Measurements from ENCODE around the gene HOXA3. TPM values are rescaled to one million over a fixed set of nuclear protein-coding genes. Genes with fewer than 3 reads are reported as not detected.

HOXA3 gene
- total and polyA plus RNA-seq, 10 donors = 0.51 to 6.1 (median 1.7) TPM

GRCh38 chr7:27148031-27148755 is 4.2 kb downstream of the HOXA3 start:
- 18 to 37% (median 20%) methylated on average over 18 to 28 of the region's 28 CpGs for WGBS, 5 donors
- TF ChIP-seq POLR2AphosphoS5 (IDR thresholded peaks at IDR 0.05) = peak in 1 of 3 donors; percentile 50
- no peak for TF ChIP-seq CTCF (IDR thresholded peaks at IDR 0.05 in 8 of 11, conservative IDR thresholded peaks at IDR 0.05 in 3 of 11)
- intact Hi-C loops (cut with DNase I; ENCODE audit: low total_unique reads) = no loop called here
- peak; percentile 68 for DNase-seq
- Histone ChIP-seq H3K9me3 (no peaks in the 10 kb centered on the region), H3K4me1 (peaks cover 22 to 76% (median 51%) of the 10 kb centered on the region in 6 donors), H3K27ac (peak overlapping the region in 7 of 8 donors; percentile 36 to 69 (median 55)), H3K36me3 (no peaks in the 10 kb centered on the region), H3K4me3 (peak overlapping the region in 6 of 8 donors; percentile 20 to 65 (median 32)), H3K27me3 (replicated peaks in 1 of 7) (peaks cover 11 to 100% (median 78%) of the 10 kb centered on the region in 7 donors)

- Histone ChIP-seq H3K9me3 (no peaks in the 10 kb centered on the region), H3K27me3 (replicated peaks in 1 of 7) (peaks cover 4 to 100% (median 70%) of the 10 kb centered on the region in 7 donors), H3K36me3 (no peaks in the 10 kb centered on the region), H3K27ac (peak within 1 kb of the TSS; percentile 13 to 69 (median 53)), H3K4me3 (peak within 1 kb of the TSS in 7 of 8 donors; percentile 4 to 65 (median 29)), H3K4me1 (peaks cover 22 to 69% (median 44%) of the 10 kb centered on the region in 6 donors)
- DNase-seq = peak; percentile 80
- 21 to 48% (median 25%) methylated on average over 16 to 63 of the region's 63 CpGs for WGBS, 5 donors
- TF ChIP-seq POLR2AphosphoS5 (IDR thresholded peaks at IDR 0.05) (no peak), POLR2A (IDR thresholded peaks at IDR 0.05) (no peak), CTCF (IDR thresholded peaks at IDR 0.05 in 8 of 11, conservative IDR thresholded peaks at IDR 0.05 in 3 of 11) (no peak)
- intact Hi-C loops (cut with DNase I; ENCODE audit: low total_unique reads) = no loop called here
These were observed 5.0 kb downstream of the HOXA3 start, which contains the start of gene HOXA6 for GRCh38 chr7:27147199-27148030. TSS of gene HOXA6 (minus strand) at chr7:27147774. CDS start at chr7:27147749, 25 bp downstream.

- peaks cover 4 to 100% (median 63%) of the 10 kb centered on the region in 7 donors for H3K27me3 ChIP-seq (replicated peaks in 1 of 7)
- no peaks in the 10 kb centered on the region for H3K9me3 ChIP-seq
- intact Hi-C loops (cut with DNase I; ENCODE audit: low total_unique reads) = no loop called here
- H3K36me3 ChIP-seq = no peaks in the 10 kb centered on the region
- H3K4me1 ChIP-seq = peaks cover 18 to 62% (median 36%) of the 10 kb centered on the region in 6 donors
- H3K27ac ChIP-seq = peak overlapping the region in 2 of 8 donors; percentile 59 to 69
- DNase-seq = peak; percentile 24
- TF ChIP-seq POLR2A (IDR thresholded peaks at IDR 0.05) (no peak), POLR2AphosphoS5 (IDR thresholded peaks at IDR 0.05) (no peak), CTCF (IDR thresholded peaks at IDR 0.05 in 8 of 11, conservative IDR thresholded peaks at IDR 0.05 in 3 of 11) (no peak)
- 78 to 96% (median 86%) methylated on average over 5 of the region's 5 CpGs for WGBS, 5 donors
- peak overlapping the region in 1 of 8 donors; percentile 65 for H3K4me3 ChIP-seq
These were observed 5.7 kb downstream of the HOXA3 start for GRCh38 chr7:27146491-27147198.

All from spleen (tissue), 11 donors.